ENCODE measurements around the gene MYO3B.

- TF ChIP-seq, protein P1, sequence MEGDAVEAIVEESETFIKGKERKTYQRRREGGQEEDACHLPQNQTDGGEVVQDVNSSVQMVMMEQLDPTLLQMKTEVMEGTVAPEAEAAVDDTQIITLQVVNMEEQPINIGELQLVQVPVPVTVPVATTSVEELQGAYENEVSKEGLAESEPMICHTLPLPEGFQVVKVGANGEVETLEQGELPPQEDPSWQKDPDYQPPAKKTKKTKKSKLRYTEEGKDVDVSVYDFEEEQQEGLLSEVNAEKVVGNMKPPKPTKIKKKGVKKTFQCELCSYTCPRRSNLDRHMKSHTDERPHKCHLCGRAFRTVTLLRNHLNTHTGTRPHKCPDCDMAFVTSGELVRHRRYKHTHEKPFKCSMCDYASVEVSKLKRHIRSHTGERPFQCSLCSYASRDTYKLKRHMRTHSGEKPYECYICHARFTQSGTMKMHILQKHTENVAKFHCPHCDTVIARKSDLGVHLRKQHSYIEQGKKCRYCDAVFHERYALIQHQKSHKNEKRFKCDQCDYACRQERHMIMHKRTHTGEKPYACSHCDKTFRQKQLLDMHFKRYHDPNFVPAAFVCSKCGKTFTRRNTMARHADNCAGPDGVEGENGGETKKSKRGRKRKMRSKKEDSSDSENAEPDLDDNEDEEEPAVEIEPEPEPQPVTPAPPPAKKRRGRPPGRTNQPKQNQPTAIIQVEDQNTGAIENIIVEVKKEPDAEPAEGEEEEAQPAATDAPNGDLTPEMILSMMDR (IDR thresholded peaks at IDR 0.05; ENCODE audit: low read length) = no peak
- no peak for TF ChIP-seq EZH2 (optimal IDR thresholded peaks at IDR 0.05; ENCODE audit: low read depth, low read length)
These were observed 347.1 kb downstream of the MYO3B start for GRCh38 chr2:170524828-170525565.
